Measurements from ENCODE around the gene SUFU. TPM values are rescaled to one million over a fixed set of nuclear protein-coding genes. Genes with fewer than 3 reads are reported as not detected.
A peak's percentile ranks its signal among the peaks of the same experiment; 100 is the strongest.

SUFU gene
- total and polyA plus RNA-seq, 2 of the 8 experiments (the other 6 are each of a cell fraction or from before 2014, with no cell fraction given), result 7.0 to 10.8 TPM

GRCh38 chr10:102644646-102645387 lies 141.0 kb downstream of the SUFU start:
- H3K4me1 ChIP-seq (replicated peaks in 1 of 4; ENCODE audit: control insufficient read depth in 3 of 4, insufficient read depth in 4 of 4, low read length in 3 of 4), result peaks cover 6 to 36% (median 29%) of the 10 kb centered on the region in 4 experiments
- H4K20me1 ChIP-seq (replicated peaks in 1 of 2; ENCODE audit: control insufficient read depth in 1 of 2, insufficient read depth in 2 of 2, low read length in 2 of 2), result peaks cover 17 to 23% of the 10 kb centered on the region in 2 experiments
- peak overlapping the region; percentile 92 for H4K8ac ChIP-seq (ENCODE audit: extremely low read depth, insufficient read depth, low read length)
- H3K9ac ChIP-seq (replicated peaks in 1 of 4; ENCODE audit: extremely low read depth in 1 of 4, low read depth in 3 of 4, low read length in 3 of 4), result peak overlapping the region in 3 of 4 experiments; percentile 50 to 73 (median 72); a peak in 5 of 7 replicates
- FAIRE-seq, result no peak
- peak overlapping the region; percentile 100; the same call in 1 of the 2 replicates for H2BK15ac ChIP-seq (ENCODE audit: low read length)
- CTCF ChIA-PET (ENCODE audit: partially characterized antibody), result interaction anchor here (0.6 to 4.6 kb wide), 31 partner anchors 9 to 1357 kb away, joined by 3 to 33 read pairs (median 4); no protein-coding TSS in a partner anchor
- H3K79me2 ChIP-seq (ENCODE audit: control insufficient read depth in 1 of 2, insufficient read depth in 2 of 2, low read length in 2 of 2), result peaks cover 0 to 49% of the 10 kb centered on the region in 2 experiments; a peak in 2 of 4 replicates
- peak overlapping the region; percentile 75 for H2BK5ac ChIP-seq (ENCODE audit: low read depth, low read length)
- H3K4me2 ChIP-seq (ENCODE audit: insufficient read depth in 1 of 2, low read depth in 2 of 2, low read length in 2 of 2), result peak overlapping the region; percentile 70 to 96
- H4K91ac ChIP-seq (replicated peaks; ENCODE audit: insufficient read length, low read length), result peak overlapping the region; percentile 98
- H2AFZ ChIP-seq (ENCODE audit: low read length), result no peak overlapping the region
- H3K4ac ChIP-seq (replicated peaks; ENCODE audit: insufficient read length, low read depth, low read length), result peak overlapping the region; percentile 100
- H3K23ac ChIP-seq (ENCODE audit: insufficient read length), result no peak overlapping the region
- peak overlapping the region; percentile 33 for H2BK120ac ChIP-seq (replicated peaks; ENCODE audit: low read depth, low read length)
- POLR2A ChIA-PET (ENCODE audit: partially characterized antibody), result interaction anchor here (0.6 to 4.1 kb wide), 22 partner anchors 9 to 523 kb away, joined by 3 to 34 read pairs (median 5); partner anchors contain the start of genes ARL3, AS3MT, C10orf95 and SFXN2
- peak overlapping the region; percentile 33 for H3K56ac ChIP-seq (replicated peaks; ENCODE audit: insufficient read length, low read depth, low read length)
- peaks cover 30% of the 10 kb centered on the region; the same call in 1 of the 2 replicates for H3K23me2 ChIP-seq (ENCODE audit: low read depth, low read length)
- H3K4me3 ChIP-seq (ENCODE audit: extremely low read depth in 1 of 4, insufficient read depth in 2 of 4, low read depth in 3 of 4, low read length in 4 of 4), result peak overlapping the region; percentile 36 to 92 (median 84)
- WGBS, 2 experiments (ENCODE audit: extremely low coverage in 1 of 2, insufficient coverage in 1 of 2, insufficient read length in 1 of 2, insufficient replicate concordance in 2 of 2, low coverage in 1 of 2, low lambda C conversion rate in 2 of 2, missing lambda C conversion rate in 1 of 2), result 1% methylated on average over 56 of the region's 62 CpGs; no CpG with 5 or more reads in 1 of the 2 experiments
- no peaks in the 10 kb centered on the region for H3K9me3 ChIP-seq (ENCODE audit: insufficient read depth in 2 of 2, low read depth in 1 of 2, low read length in 1 of 2)
- H3K36me3 ChIP-seq (ENCODE audit: control insufficient read depth in 2 of 4, insufficient read depth in 4 of 4, low read length in 3 of 4), result no peaks in the 10 kb centered on the region; a peak in 1 of 8 replicates
- H3K27ac ChIP-seq (ENCODE audit: low read depth, low read length), result no peak overlapping the region
- peak; percentile 56 to 86 for DNase-seq (ENCODE audit: low read depth in 1 of 2, low spot score in 2 of 2)
- H3K18ac ChIP-seq (ENCODE audit: extremely low read depth, low read length), result peak overlapping the region; percentile 93; the same call in 1 of the 2 replicates
- H2BK12ac ChIP-seq (ENCODE audit: low read depth, low read length), result peak overlapping the region; percentile 11; the same call in 1 of the 2 replicates
- H3K79me1 ChIP-seq (ENCODE audit: low read depth, low read length), result peaks cover 24% of the 10 kb centered on the region
- no peaks in the 10 kb centered on the region for H3K27me3 ChIP-seq (replicated peaks in 1 of 4; ENCODE audit: control insufficient read depth in 3 of 4, extremely low read depth in 1 of 4, insufficient read depth in 3 of 4, low read length in 3 of 4)
- H4K5ac ChIP-seq (ENCODE audit: insufficient read length, low read depth, low read length), result no peak overlapping the region
- no peak overlapping the region for H2BK20ac ChIP-seq (ENCODE audit: low read length)
- H3K14ac ChIP-seq (ENCODE audit: insufficient read length), result no peak overlapping the region
- H2AK5ac ChIP-seq (ENCODE audit: low read depth, low read length), result no peak overlapping the region; the same call in 1 of the 2 replicates
- TF ChIP-seq RBBP5 (IDR thresholded peaks at IDR 0.05; ENCODE audit: borderline replicate concordance, low read depth, low read length) (peak; percentile 38; the same call in 1 of the 2 replicates), SIRT6 (IDR thresholded peaks at IDR 0.05; ENCODE audit: low read length) (no peak), KDM4A (IDR thresholded peaks at IDR 0.05; ENCODE audit: low read depth, low read length, severe bottlenecking) (peak; percentile 77), MAFK (IDR thresholded peaks at IDR 0.05; ENCODE audit: low read depth, low read length) (no peak), RNF2 (IDR thresholded peaks at IDR 0.05; ENCODE audit: borderline replicate concordance, low read depth, low read length, missing control alignments, poor library complexity, severe bottlenecking) (peak; percentile 55), KDM5A (IDR thresholded peaks at IDR 0.05; ENCODE audit: low read length) (no peak; the same call in 1 of the 2 replicates), RAD21 (IDR thresholded peaks at IDR 0.05 in 1 of 2, conservative IDR thresholded peaks at IDR 0.05 in 1 of 2; ENCODE audit: low read depth in 2 of 2, low read length in 2 of 2) (peak; percentile 60 to 78), EGR1 (IDR thresholded peaks at IDR 0.05; ENCODE audit: borderline replicate concordance, low read depth, low read length) (0 out of 2 replicates have a peak, but pooled peaks have one; percentile 16)

All from H1 (cell line).